GM21717 (cell line): ENCODE measurements around the gene ENOX1.

ENCODE experiments used
- ATAC-seq: cut with Tn5 transposase; IDR thresholded peaks from one replicate; pipeline ENCODE4 v1.9.1; 2021; ENCODE audit warnings: mild to moderate bottlenecking, moderate library complexity; ENCODE audit not compliant: unreplicated experiment

ENOX1 gene

GRCh38 chr13:43492745-43493144 lies 294.0 kb downstream of the ENOX1 start:
- ATAC-seq: no peak

GRCh38 chr13:43492311-43492710 lies 294.5 kb downstream of the ENOX1 start:
- no peak for ATAC-seq

DNA sequence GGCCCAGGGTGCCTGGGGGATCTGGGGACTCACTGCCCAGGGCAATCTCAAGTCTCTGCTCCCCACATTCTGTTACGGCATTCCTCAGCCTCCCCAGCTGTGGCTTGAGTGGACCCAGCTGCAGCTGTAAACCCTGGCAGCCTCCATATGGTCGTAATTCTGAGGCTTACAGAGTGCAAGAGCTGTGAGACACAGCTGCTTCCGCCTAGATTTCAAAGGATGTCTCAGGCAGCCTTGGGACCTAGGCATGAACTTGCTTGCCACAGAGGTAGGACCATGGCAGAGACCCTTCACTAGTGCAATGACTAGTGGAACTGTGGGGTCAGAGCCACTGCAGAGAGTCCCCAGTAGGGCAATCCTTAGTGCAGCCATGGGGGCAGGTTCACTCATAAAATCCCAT lies 297.5 kb downstream of the ENOX1 start:
- no peak for ATAC-seq

GRCh38 chr13:43487885-43488284 lies 298.9 kb downstream of the ENOX1 start:
- ATAC-seq: no peak

- ATAC-seq: no peak
These were observed 299.3 kb downstream of the ENOX1 start for GRCh38 chr13:43487461-43487860.

- no peak for ATAC-seq
These were observed 302.1 kb downstream of the ENOX1 start for GRCh38 chr13:43484432-43485225.

DNA sequence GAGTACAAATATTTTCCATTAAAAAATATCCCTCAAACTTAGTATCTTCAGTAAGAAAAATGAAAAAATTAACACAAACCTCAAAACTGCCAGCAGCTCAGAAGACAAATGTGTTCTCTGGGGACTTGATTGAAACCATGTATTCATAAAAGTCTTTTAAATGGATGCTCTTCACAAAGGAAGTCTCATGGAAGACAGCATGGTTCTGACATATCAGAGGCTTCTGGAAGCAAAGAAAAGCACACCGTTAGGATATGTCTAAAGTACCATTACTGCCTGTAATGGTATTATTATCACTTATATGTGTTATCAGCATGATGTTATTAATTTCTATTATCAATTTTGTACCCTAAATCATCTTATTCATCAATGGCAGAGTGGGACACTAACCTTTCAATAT lies 302.8 kb downstream of the ENOX1 start:
- no peak for ATAC-seq

DNA sequence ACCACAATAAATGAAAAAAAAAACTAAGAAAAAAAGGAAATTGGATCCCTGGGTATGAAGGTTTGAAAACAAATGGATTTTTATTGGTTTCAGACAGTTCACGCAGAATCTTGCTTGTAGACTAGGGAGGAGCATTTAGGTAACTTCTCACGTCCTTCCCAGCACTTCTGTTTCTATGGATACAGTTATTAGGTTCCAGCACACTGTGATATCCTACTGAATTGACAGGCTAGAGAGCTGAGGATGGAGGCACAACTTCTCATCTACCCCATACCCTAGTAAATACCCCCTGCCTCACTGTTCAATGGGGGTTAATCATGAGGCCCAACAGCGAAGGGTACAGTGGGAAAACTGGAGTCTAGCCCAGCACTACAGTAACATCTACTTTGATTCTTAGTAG lies 304.1 kb downstream of the ENOX1 start:
- no peak for ATAC-seq

GRCh38 chr13:43482026-43482425 lies 304.7 kb downstream of the ENOX1 start:
- no peak for ATAC-seq

- ATAC-seq: no peak
These were observed 307.9 kb downstream of the ENOX1 start for GRCh38 chr13:43478902-43479301.

DNA sequence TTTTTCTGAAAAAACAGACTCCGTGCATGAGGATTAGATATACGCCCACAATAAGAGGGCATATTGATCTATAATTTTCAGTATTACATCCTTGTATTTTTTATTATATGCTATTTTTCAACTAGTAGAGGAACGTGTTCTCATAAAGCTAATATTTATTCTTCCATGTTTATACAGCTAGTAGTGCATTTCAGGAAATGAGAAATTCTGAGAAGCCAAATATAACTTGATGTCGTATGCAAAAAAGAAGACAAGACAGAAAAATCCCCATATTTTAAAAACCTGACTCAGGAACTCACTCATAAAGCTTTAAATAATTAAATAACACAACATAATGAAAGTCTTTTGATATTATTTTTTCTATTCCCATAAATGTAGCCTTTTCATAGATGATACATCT lies 308.6 kb downstream of the ENOX1 start:
- ATAC-seq: no peak

GRCh38 chr13:43475140-43475539 lies 311.6 kb downstream of the ENOX1 start:
- no peak for ATAC-seq

DNA sequence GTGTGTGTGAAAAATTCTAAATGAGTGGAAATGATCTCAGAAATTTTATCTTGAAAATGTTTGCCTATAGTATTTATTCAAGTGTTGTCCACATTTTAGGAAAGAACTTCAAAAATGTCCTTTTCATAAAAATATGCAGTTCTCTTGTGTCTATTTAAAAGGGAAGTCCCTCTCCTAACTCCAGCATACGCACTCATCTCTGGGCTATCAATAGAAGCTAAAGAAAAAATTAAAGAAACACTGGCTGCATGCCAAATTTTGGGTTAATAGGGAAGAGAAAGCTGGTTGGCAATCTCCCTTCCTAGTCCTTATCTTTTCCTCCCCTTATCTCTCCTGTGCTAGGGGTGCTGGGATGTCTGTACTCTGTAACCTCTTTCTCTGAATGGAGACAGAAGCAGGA lies 313.3 kb downstream of the ENOX1 start:
- ATAC-seq: no peak

DNA sequence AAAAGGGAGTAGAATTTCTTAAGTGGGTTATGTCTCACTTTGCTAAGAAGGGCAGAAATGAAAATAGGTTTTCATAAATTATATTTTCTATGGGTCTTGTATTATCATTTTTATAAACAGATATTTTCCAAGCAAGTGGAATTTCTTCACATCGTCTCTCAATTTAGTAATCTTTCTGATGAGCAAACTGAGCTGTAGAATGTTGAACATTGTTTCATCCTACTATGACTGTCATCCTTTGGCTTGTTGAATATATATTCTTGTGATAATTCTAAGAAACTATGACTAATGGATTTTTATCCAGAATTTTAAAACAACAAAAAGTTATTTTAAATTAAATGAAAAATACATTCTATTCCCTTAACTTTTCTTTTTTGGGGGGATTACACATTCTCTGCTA lies 313.8 kb downstream of the ENOX1 start:
- ATAC-seq: no peak

GRCh38 chr13:43472339-43472738 lies 314.4 kb downstream of the ENOX1 start:
- ATAC-seq: no peak

DNA sequence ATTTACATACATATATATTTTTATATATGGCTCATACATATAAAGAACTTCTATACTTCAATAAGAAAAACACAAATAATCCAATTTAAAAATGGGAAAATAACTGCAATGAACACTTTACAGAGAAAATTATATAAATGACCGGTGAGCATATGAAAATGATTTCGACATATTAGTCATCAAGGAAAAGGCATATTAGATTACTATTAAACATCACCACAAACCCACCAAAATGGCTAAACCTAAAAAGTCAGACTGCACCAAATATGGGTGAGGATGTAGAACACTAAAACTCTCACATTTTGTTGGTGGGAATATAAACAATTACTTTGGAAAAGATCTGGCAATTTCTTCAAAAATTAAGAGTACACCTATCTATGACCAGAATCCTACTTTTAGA lies 316.2 kb downstream of the ENOX1 start:
- no peak for ATAC-seq

- no peak for ATAC-seq
These were observed 317.0 kb downstream of the ENOX1 start for GRCh38 chr13:43469791-43470190.

- no peak for ATAC-seq
These were observed 322.1 kb downstream of the ENOX1 start for GRCh38 chr13:43464578-43465264.

DNA sequence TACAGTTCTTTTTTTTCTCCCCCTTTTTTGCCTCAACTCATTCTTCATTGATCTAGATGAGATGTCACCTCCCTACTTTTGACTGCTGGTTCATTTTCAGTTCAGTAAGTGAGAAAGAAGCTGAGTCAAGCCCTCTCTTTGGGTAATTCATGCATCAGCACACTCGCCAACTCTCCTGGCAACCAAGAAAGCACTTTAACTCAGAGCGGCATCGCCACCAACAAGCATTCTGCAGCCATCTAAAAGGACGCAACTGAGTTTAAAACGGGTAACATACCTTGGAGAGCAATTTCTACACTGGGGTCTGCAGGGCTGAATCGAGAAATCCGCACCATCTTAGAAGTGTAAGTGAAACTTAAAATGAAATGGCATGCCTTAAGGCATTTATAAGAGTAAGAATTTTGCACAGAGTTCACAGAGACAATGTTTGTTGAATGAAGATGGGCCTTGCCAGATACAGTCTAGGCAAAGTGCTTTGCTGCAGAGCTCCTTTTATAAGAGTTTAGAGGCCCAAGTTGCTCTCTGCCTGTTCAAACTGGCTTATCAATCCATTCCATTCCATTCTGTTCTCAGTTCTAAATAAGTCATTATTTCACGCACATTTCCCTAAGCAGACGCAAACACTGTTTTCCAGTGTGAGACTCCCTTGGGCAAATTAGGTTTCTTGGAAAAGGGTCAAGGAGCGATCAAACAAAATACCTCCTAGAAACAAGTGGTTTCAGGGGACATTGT lies 338.0 kb downstream of the ENOX1 start:
- no peak for ATAC-seq

GRCh38 chr13:43446126-43446525 lies 340.6 kb downstream of the ENOX1 start:
- no peak for ATAC-seq

GRCh38 chr13:43445668-43446067 lies 341.1 kb downstream of the ENOX1 start:
- ATAC-seq: no peak

GRCh38 chr13:43444081-43444480 lies 342.7 kb downstream of the ENOX1 start:
- ATAC-seq: no peak
